CD4-positive, alpha-beta T cell treated with Interferon gamma for 1 hour (primary cell): Measurements from ENCODE around the gene AKAP12.

Experiments used
- DNase-seq: peaks from one replicate; pipeline ENCODE4 v3.0.0-alpha.2; 2020

The AKAP12 gene

DNA sequence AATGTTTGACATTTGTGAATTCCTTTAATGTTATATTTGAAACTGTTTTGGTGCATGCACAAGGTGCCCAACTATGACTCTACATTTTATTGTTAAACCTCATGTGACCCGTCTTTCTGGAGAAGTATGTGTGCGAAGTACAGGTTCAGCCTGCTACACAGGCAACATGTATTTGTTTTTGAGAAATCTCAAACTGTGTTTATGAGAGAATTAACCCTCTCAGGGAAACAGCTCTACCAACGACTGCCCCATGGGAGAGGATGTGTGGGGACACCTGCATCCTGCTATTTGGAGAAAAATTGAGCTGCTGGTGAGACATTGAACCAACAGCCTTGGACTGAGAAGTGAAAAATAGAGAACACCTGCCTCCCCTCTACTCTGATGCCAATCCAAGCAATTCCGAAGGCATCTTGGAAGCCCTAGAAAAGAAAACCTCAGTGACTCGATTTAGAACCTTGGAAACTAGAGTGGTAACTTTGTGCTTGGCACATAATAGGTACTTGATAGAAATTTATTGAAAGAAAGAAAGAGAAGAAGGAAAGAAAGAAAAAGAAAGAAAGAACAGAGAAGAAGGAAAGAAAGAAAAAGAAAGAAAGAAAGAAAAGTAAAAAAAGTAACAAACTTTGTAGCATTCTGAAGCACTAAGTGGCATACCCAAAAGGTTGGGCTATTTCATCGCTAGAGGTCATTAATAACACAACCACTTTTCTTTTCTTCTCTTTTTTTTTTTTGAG, 2.9 kb upstream of the AKAP12 start:
- no peak for DNase-seq

DNA sequence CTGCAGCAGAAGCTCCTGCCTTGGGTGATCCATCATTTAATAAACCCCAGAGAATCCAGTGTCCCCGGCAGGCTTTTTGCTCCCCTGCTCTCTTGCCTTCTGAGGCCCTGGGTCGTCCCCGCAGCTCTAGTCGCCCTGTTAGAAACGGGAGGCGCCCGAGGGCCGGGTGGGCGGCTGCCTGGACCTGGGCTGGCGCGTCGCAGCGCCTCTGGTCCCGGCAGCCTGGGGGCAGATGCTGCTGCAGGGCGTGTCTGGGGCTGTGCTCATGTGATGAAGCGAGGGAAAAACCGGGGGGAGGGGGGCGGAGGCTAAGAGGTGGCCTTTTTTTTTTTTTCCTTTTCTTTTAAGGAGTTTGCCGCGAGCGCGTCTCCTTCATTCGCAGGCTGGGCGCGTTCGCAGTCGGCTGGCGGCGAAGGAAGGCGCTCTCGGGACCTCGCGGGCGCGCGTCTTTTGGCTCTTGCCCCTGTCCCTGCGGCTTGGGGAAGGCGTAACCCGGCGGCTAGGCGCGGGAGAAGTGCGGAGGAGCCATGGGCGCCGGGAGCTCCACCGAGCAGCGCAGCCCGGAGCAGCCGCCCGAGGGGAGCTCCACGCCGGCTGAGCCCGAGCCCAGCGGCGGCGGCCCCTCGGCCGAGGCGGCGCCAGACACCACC, 394 bp downstream of the AKAP12 start:
- DNase-seq = no peak

DNA sequence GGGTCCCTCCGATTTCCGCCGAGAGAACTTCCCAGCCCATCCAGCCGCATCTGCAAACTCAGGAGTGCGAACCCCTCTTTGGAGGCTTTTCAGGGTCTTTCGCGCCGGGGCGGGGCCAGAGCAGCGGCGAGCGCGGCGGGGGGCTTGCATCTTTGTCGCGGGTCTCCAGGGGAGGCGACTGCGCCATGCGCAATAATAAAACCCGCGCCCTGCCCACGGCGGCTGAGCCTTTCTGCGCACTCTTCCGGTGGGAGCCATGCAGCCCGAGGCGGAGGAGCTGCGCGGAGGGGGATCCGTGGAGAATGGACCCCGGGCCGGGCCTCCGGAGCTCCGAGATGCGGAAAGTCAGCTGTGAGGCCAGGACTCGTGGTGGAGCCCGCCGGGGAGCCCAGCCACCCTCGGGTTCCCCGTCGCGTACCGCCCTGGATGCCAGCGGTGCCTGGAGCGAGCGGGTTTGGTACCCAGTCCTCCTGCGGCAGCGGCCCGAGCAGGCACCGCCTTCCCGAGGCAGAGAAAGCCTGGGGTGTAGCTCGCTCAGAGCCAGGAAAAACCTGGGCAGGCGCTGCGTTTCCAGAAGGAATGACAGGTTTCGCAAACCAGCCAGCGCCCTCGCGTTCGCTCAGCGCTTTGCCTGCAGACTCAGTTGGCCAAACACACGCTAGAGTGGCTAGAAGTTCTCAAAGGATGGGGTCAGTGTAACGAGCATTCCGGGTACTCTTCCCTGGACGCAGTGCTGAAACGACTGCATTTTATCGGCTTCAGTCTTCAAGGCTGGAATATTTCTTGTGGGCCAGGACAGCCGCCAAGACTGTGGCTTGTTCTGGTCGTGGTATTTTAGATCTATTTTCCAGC, 1.2 kb downstream of the AKAP12 start:
- no peak for DNase-seq

DNA sequence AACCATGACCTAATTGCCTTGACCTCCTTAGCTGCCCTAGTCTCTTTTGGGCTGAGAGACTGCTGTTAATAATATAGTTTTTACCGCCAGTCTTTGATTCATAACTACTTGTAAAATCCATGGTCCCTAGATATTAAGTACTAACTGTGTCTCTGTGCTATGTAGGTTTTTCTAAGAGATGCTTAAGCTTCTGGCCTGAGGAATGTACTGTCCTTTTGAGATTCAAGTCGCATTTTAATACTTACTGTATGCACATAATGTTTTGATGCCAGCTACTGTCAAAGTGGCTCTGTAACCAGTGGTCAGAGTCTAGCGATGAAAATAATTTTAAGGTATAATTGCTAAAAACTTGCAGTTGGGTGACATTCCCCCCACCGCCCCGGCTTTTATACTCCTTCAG, 2.1 kb downstream of the AKAP12 start:
- no peak for DNase-seq

DNA sequence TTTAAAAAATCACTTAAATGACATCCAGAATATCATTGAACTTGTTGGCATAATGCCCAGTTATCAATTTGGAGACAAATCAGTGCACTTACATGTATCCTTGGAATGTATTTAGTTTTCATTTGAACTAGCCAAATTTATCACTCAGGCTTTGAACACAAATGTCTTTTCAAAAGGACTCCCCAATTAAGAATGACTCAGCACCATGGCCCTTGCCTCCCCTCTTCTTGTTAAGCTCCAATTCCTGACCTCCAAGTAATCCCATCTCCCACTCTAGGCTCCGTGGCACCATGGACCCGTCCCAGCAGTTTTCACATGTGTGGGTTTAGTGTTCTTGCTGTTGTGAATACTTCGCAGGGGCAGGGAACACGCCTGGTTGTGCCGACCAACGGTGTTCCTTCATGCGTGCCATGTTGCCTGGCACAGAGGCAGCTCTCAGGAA, 2.7 kb downstream of the AKAP12 start:
- DNase-seq = no peak

DNA sequence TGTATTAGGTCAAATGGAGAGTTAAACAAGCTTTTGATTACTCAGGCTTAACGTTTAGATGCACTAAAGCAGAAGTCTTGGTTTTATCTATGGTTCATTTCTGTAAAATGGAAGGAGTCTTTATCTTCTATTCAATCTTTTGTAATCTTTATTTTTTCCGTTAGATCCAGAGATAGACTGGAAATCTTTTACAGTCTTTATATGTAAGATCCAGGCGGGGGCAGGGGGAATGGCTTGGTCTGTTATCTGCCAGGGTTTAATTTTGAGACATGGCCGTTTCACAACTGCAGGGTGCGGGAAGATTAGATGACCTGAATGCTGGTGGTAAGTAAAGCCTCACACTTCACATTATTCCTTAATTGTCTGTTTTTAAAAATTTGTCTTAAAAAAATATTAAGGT, 3.7 kb downstream of the AKAP12 start:
- DNase-seq = no peak

DNA sequence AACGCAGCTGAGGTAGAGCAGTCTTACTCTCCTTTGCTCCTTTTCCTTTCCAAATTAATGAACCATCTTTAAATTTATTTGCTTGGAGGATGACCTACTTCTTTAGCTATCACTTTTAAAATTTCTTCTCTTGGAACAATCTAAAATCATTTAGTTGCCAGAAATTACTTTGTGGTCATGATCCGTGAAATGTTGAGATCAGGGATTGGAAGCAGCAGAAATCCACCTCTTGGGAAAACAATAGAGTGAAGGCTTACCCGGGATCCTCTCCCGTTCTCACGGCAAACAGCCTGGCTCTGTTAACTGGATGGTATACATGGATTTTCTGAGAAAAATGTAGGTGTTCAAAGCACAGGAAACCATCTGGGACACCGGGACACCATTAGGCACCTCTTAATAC, 7.7 kb downstream of the AKAP12 start:
- DNase-seq = no peak

DNA sequence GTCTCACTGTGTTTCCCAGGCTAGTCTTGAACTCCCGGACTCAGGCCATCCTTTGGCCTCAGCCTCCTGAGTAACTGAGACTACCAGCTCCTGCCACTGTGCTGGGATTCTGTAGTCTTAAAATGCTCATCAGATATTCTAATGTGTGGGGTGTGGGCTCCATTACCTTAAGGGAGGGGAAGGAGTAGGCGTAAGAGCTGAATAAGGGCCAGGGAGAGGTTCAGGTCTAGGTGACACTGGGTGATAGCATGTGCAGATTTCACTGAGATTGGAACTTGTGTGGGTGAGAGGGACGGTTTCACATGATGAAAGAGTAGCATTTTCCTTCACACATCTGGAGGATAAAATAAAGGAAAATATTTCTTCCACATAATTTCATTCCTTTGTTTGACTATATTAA, 8.5 kb downstream of the AKAP12 start:
- no peak for DNase-seq

DNA sequence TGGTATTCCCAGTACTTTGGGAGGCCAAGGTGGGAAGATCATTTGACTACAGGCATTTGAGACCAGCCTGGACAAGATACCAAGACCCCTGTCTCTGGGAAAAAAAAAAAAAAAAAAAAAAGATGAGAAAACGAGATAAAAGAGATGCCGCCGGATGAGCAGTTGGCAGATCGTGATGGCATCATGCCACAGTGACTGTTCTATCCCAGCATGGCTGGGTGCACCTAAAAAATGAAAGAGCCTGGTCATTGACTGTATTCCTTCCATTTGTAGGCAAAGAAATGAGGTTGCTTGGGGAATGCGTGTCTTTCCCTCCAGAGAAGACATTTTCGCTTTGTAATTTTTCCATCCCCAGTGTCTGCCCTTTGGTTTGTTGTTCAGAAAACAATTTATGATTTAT, 12.9 kb downstream of the AKAP12 start:
- no peak for DNase-seq

DNA sequence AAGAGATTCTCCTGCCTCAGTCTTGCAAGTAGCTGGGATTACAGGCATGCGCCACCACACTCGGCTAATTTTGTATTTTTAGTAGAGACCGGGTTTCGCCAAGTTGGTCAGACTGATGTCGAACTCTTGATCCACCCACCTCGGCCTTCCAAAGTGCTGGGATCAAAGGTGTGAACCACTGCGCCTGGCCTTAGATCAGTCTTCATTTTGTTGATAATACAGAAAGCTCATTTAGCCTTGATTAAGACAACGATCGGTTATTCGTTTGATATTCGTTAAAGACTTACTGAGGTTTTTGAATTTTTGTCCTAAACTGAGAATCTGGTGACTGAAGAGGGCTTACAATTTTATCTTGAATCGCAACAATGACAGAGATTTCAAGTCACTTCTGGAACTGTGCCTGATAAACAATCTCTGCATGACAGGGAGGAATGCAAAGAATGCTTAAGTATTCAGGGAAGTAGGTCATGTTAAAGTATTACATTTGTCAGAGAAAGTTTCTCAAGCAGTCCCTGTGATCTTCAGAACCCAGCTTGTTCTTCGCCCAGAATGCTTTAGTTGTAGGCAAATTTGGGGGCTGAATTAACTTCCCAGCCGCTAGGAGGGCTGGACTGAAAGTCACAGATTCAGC, 14.8 kb downstream of the AKAP12 start:
- no peak for DNase-seq

DNA sequence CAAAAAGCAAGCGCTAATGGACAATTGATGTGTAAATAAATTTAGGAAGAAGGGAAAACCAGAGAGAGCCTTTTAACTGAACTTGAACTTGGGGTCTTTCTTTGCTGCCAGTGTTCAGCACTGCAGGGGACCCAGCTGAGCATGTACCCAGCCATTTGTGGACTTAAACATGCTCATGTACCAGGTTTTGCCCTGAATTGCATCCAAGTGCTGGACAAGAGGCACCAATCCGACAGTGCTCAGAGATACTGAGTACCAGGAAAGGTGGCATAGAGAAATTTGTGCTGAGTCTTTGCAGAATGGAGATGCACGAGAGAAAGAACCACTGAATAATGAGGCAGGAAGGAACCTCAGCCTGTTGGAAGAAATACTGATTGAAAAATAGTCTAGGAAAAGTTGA, 16.0 kb downstream of the AKAP12 start:
- DNase-seq = no peak

DNA sequence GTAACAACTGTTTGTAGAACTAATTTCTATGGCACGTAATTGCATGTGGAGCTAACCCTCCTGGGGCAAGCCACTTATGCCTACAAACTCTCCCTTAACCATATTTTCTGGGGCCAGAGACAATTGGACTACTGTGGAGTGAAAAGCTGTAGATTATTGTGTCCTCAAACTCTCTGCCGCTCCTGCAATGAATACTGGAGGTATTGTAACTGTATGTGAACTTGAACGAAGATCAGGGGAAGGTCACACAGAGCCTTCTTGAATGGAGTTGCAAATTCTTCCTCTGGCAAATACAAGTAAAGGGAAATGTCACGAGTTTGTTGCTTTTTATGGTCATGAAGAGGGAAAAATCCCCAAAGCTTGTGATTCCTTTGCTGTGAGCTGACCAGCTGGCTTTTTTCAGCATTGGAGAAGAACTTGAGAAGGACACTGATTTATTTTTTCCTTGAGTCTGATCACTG, 18.2 kb downstream of the AKAP12 start:
- no peak for DNase-seq

DNA sequence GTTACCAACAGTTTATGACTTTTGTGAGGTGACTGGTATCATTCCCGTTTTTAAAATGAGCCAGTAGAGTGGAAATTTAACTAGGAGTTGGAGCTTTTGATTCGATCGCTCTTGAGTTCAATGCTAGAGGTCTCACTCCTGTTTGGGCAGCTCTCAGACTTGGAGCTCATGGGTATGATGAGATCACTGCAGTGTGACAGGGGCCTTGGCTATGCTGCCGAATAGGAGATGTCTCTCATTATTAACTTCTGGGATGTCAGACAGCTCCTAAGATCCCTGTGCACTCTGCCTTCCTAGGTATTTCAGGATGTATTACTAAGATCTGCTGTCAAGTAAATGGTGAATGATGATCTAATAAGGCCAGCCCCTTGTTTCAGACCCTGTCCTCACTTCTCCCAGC, 20.4 kb downstream of the AKAP12 start:
- DNase-seq = no peak

DNA sequence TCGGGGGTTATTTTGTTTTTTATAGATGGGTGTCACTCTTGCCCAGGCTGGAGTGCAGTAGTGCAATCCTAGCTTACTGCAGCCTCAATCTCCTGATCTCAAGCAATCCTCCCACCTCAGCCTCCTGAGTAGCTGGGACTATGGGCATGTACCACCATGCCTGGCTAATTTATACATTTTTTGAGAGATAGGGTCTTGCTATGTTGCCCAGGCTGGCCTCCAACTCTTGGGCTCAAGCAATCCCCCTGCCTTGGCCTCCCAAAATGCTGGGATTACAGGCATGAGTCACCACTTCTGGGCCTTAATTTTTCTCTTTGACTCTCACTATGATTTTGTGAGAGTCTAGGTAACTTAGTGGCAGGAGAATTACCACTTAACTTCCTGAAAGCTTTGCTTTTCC, 23.3 kb downstream of the AKAP12 start:
- DNase-seq = no peak

DNA sequence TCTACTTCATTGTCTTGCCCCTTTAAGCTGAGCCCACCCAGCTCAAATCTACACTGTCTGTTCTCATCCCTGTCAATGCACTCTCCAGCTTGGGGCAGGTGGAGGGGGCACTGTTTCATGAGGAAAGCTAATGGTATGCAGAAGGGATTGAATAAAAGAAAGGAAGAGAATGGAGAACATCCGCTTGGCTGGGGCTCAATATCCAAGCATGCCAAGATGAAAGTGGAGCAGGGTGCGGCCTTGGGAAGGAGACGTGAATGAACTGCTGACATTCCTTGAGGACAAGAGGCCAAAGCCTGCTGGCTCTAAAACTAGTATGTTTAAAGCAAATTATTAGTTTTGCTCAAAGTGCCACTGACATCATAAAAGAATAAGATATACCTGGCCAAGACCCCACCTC, 24.2 kb downstream of the AKAP12 start:
- no peak for DNase-seq

DNA sequence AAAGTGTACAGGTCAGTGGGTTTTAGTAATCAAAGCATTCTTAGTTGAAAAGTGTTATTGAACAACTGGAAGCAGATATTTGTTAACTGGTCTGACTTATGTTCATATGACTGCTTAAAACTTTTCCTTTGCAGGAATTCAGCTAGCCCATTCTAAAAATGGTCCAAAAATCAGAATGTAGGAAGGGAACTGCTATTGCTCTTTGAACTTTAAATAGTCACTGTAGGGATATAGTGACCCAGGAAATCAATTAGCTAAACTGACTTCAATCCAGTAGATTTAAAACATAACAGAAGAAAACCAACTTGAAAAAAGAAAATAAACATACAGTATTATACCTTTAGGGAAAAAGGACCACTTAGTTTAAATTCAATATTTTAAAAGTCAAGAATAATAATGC, 25.5 kb downstream of the AKAP12 start:
- no peak for DNase-seq

DNA sequence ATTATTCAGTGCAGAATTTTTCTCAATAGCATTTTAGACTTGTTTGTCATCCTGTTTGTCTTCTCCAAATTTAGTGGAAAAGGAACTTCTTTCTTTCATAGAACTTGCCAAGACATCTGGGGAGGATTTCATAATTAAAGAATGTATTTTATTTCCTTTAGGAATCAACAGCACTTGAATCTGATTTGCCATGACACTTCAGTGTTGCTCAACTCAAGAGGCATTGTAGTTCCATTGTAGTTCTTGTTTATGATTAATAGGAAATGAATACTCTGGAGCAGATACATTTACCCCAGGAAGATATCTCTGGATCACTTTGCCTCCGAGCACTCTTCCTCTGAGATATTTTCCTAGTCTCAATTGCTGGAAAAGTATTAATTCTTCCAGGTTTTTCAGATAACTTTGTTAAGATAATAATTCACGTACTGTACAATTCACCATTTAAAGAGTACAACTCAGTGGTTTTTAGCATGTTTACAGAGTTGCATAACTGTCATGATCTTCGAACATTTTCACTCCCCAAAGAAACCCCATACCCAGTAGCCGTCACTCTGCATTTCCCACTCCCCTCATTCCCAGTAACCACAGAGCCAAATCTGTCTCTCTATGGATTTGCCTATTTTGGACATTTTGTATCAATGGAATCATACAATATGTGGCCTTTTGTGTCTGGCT, 29.7 kb downstream of the AKAP12 start:
- no peak for DNase-seq

DNA sequence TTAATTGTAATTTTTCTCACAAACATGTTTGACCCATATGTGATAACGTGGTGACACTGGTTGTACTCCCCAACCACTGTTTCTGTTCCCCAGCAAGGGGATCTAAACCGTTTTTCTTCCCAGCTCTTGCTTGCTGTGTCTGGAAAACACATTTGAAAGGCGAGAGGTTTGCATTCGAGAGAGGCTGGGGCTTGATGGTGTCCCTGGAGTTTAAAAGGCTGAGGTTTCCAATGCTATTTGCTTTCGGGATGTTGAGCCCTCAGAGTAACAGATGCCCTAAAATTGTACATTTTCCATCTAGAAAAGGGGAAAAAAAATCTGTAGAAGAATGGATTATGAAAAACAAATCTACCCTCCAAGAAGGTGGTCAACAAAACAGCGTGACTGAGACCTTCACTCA, 35.4 kb downstream of the AKAP12 start:
- no peak for DNase-seq

DNA sequence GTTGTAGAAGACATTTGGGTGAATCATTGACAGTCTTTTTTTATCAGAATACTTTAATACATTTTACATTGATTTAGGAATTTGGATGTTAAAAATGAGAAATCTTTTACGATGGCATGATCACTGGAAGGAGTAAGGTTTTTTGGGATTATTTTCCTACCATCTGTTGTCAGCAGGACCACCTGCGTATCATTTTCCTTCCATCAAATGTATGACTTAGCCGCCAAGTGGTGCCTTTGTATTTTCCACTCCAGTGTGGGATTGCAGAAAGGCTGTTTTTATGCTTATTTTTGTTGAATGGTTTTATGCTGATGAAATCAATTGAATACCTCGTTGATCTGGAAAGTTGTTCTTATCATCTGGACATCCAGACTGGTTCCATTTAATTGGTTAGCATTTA, 35.8 kb downstream of the AKAP12 start:
- DNase-seq = no peak

DNA sequence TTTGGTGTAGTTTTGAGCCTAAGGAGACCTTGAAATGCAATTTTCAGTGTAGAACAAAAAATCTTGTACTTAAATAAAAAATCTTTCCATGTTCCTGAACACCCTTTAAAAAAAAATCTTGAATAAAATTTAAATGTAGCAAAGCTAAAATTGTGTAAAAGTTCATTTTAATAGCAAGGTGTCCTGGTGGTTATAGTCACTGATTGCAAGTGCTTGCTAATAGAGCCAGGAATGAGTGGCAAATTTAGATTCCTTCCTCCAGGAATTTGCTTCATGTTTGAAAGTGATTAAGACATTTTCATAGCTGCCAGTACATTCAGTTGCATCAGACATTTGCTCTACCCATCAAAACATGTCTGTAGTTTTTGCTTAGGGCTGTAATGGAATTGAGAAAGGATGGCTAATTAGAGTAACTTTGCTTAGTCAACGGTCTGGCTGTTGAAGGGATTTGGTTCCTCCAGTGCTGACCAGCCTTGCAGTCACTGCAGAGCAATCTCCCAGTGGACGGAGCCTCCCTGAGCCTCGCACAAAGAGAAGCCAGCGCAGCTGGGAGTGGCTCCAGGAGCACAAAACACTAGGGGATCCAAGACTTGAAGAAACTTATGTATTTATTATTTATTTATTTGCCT, 36.5 kb downstream of the AKAP12 start:
- no peak for DNase-seq

DNA sequence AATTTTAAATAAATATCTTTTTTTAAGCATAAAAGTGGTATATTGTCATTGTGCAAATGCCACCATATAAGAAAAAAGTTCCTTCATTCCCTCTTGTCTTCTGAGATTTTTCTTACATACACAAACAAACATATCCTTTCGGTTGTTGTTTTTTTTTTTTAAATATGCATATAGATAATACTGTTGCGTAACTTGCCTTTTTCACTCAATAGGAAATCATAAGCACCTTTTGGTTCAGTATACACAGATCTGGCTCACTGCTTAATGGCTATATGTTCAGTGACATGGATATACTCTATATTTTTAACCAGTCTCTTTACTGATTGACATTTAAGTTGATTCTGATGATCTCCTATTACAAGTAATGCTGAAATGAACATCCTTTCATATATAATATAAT, 40.1 kb downstream of the AKAP12 start:
- DNase-seq = no peak

DNA sequence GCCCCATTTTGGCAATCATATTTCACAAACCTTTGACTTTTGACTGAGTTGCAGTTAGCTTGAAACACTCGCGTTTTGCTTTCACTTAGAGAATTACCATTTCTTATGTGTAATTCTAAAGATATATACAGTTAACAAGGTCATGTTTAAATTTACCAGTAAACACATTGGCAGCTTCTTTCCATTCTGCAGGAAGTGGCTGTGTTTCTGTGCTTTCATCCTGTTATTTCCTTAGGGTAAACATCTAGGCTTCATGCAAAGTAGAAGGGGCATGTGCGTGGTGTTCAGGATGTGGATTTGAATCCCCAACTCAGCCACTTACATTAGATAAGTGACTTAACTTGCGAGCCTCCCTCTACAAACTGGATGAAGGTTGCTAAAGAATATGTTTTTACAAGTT, 41.1 kb downstream of the AKAP12 start:
- DNase-seq = no peak
